GM12891 (cell line): Measurements from ENCODE around the gene NAA35.

Experiments used
- POLR2A ChIP-seq: IDR thresholded peaks from 2 replicates; pipeline ENCODE4 v1.6.1; 2011; ENCODE audit warnings: low read depth, low read length, control low read depth
- POLR2AphosphoS5 ChIP-seq: IDR thresholded peaks from 2 replicates; pipeline ENCODE4 v1.6.1; 2011; ENCODE audit warnings: low read depth, low read length, control low read depth
- SPI1 ChIP-seq: IDR thresholded peaks from 2 replicates; pipeline ENCODE4 v1.6.1; 2011; ENCODE audit warnings: low read depth, low read length, control low read depth
- TAF1 ChIP-seq: IDR thresholded peaks from 2 replicates; pipeline ENCODE4 v1.6.1; 2011; ENCODE audit warnings: low read depth, low read length, control low read depth

GRCh38 chr9:85943757-85944430 lies 2.9 kb downstream of the NAA35 start:
- TF ChIP-seq POLR2AphosphoS5 (no peak), POLR2A (no peak), TAF1 (no peak), SPI1 (no peak)
